DOHH2 (cell line): ENCODE results near the gene TPSAB1.
"Not testable (repeated sequence)": the region's sequence is repeated elsewhere in the genome, so short reads cannot be mapped to it uniquely, and the experiment has no call there.

ENCODE experiments used
- H3F3A ChIP-seq: fragments of 200-600 bp; sonication (generic), shearing (Covaris generic); 2 replicates; pipeline ENCODE4 v1.6.0; 2016; ENCODE audit warnings: antibody characterized with exemption, mild to moderate bottlenecking; ENCODE audit not compliant: control insufficient read depth, insufficient read depth
- H3K27ac ChIP-seq: fragments of 200-600 bp; sonication (generic); 2 replicates; pipeline ENCODE4 v1.5.1; 2014; ENCODE audit warnings: low read depth, mild to moderate bottlenecking, low read length, moderate library complexity
- H3K27me3 ChIP-seq: fragments of 200-600 bp; sonication (generic); 2 replicates; pipeline ENCODE4 v1.6.1; 2014; ENCODE audit warnings: mild to moderate bottlenecking, low read length, mixed read lengths; ENCODE audit not compliant: control insufficient read depth
- H3K36me3 ChIP-seq: fragments of 200-600 bp; sonication (generic); 2 replicates; pipeline ENCODE4 v1.6.1; 2014; ENCODE audit warnings: mild to moderate bottlenecking, low read length, moderate library complexity, mixed read lengths; ENCODE audit not compliant: control insufficient read depth
- H3K4me1 ChIP-seq: fragments of 200-600 bp; sonication (generic); 2 replicates; pipeline ENCODE4 v1.6.1; 2014; ENCODE audit warnings: mild to moderate bottlenecking, low read length, mixed read lengths; ENCODE audit not compliant: control insufficient read depth
- H3K4me2 ChIP-seq: fragments of 200-600 bp; sonication (generic); 2 replicates; pipeline ENCODE4 v1.6.0; 2014; ENCODE audit warnings: mild to moderate bottlenecking, low read length, moderate library complexity
- H3K4me3 ChIP-seq: fragments of 200-600 bp; sonication (generic); 2 replicates; pipeline ENCODE4 v1.5.1; 2014; ENCODE audit warnings: mild to moderate bottlenecking, low read length, mixed read lengths
- H3K79me2 ChIP-seq: fragments of 200-600 bp; sonication (generic); 2 replicates; pipeline ENCODE4 v1.6.1; 2014; ENCODE audit warnings: mild to moderate bottlenecking, low read length, mixed read lengths; ENCODE audit not compliant: control insufficient read depth
- H3K9me2 ChIP-seq: fragments of 200-600 bp; sonication (generic); replicated peaks from 2 replicates; pipeline ENCODE4 v1.6.1; 2014; ENCODE audit warnings: mild to moderate bottlenecking, low read length, mixed read lengths; ENCODE audit not compliant: control insufficient read depth
- H3K9me3 ChIP-seq: fragments of 200-600 bp; sonication (generic); 2 replicates; pipeline ENCODE4 v1.6.1; 2014; ENCODE audit warnings: antibody characterized with exemption, low read length, mixed read lengths; ENCODE audit not compliant: control insufficient read depth, insufficient read depth
- H4K20me1 ChIP-seq: fragments of 200-600 bp; sonication (generic); 2 replicates; pipeline ENCODE4 v1.6.0; 2014; ENCODE audit warnings: low read depth, mild to moderate bottlenecking, antibody characterized with exemption, low read length, moderate library complexity; ENCODE audit not compliant: control insufficient read depth, insufficient read depth
- CTCF ChIP-seq: fragments of 200-600 bp; sonication (generic); IDR thresholded peaks from one replicate; pipeline ENCODE4 v1.5.1; 2014; ENCODE audit warnings: antibody characterized with exemption, mild to moderate bottlenecking, low read depth, low read length; ENCODE audit not compliant: poor library complexity, severe bottlenecking
- EZH2phosphoT487 ChIP-seq: fragments of 200-600 bp; sonication (generic); IDR thresholded peaks from 2 replicates; pipeline ENCODE4 v1.6.1; 2017; ENCODE audit warnings: borderline replicate concordance, mild to moderate bottlenecking, antibody characterized with exemption, low read length, moderate library complexity, mixed read lengths

Gene TPSAB1

GRCh38 chr16:1237990-1238389 is 2.5 kb upstream of the TPSAB1 start:
- no peak overlapping the region for H3K4me2 ChIP-seq
- no peaks in the 10 kb centered on the region for H3K79me2 ChIP-seq
- H3F3A ChIP-seq = no peaks in the 10 kb centered on the region
- no peak overlapping the region for H3K27ac ChIP-seq
- H3K9me2 ChIP-seq = no peaks in the 10 kb centered on the region
- TF ChIP-seq CTCF = no peak
- TF ChIP-seq EZH2phosphoT487 = no peak
- no peaks in the 10 kb centered on the region for H3K9me3 ChIP-seq
- no peak overlapping the region for H3K4me3 ChIP-seq
- H3K27me3 ChIP-seq = no peaks in the 10 kb centered on the region
- no peaks in the 10 kb centered on the region for H4K20me1 ChIP-seq
- H3K4me1 ChIP-seq = no peaks in the 10 kb centered on the region
- no peaks in the 10 kb centered on the region for H3K36me3 ChIP-seq

- not testable (repeated sequence) for H3K79me2 ChIP-seq, H3K4me1 ChIP-seq, H3K36me3 ChIP-seq, H3F3A ChIP-seq, H3K4me3 ChIP-seq, H3K27me3 ChIP-seq, H3K9me3 ChIP-seq, H4K20me1 ChIP-seq, H3K4me2 ChIP-seq, H3K9me2 ChIP-seq, H3K27ac ChIP-seq
These were observed 1.6 kb upstream of the TPSAB1 start for GRCh38 chr16:1238909-1239308.

GRCh38 chr16:1239575-1239974 is 930 bp upstream of the TPSAB1 start:
- not testable (repeated sequence) for H3K27ac ChIP-seq, H3K4me2 ChIP-seq, H3K9me3 ChIP-seq, H4K20me1 ChIP-seq, H3K27me3 ChIP-seq, H3K4me3 ChIP-seq, H3K79me2 ChIP-seq, H3K9me2 ChIP-seq, H3F3A ChIP-seq, H3K36me3 ChIP-seq, H3K4me1 ChIP-seq

GRCh38 chr16:1241081-1241480 is 576 bp downstream of the TPSAB1 start:
- H3K4me2 ChIP-seq, H3F3A ChIP-seq, H3K4me1 ChIP-seq, H3K27ac ChIP-seq, H3K9me2 ChIP-seq, H3K4me3 ChIP-seq, H3K27me3 ChIP-seq, H3K36me3 ChIP-seq, H3K79me2 ChIP-seq, H3K9me3 ChIP-seq, H4K20me1 ChIP-seq: not testable (repeated sequence)

- H3F3A ChIP-seq, H4K20me1 ChIP-seq, H3K9me2 ChIP-seq, H3K4me1 ChIP-seq, H3K36me3 ChIP-seq, H3K9me3 ChIP-seq, H3K79me2 ChIP-seq, H3K4me2 ChIP-seq, H3K27me3 ChIP-seq, H3K27ac ChIP-seq, H3K4me3 ChIP-seq: not testable (repeated sequence)
These were observed 2.9 kb downstream of the TPSAB1 start for GRCh38 chr16:1243363-1243762.

GRCh38 chr16:1243907-1244850 is 3.7 kb downstream of the TPSAB1 start:
- H3K79me2 ChIP-seq, H3F3A ChIP-seq, H3K27ac ChIP-seq, H3K9me3 ChIP-seq, H3K4me1 ChIP-seq, H3K4me2 ChIP-seq, H4K20me1 ChIP-seq, H3K36me3 ChIP-seq, H3K27me3 ChIP-seq, H3K4me3 ChIP-seq, H3K9me2 ChIP-seq: not testable (repeated sequence)
